ENCODE results near the gene GYPA.
"Not testable (repeated sequence)": the region's sequence is repeated elsewhere in the genome, so short reads cannot be mapped to it uniquely, and the experiment has no call there.

GYPA gene

GRCh38 chr4:144140594-144141295 lies at the start of gene GYPA:
TSS of gene GYPA (minus strand) at chr4:144140718. CDS start at chr4:144140635, 83 bp downstream.
- not testable (repeated sequence) for DNase-seq

DNA sequence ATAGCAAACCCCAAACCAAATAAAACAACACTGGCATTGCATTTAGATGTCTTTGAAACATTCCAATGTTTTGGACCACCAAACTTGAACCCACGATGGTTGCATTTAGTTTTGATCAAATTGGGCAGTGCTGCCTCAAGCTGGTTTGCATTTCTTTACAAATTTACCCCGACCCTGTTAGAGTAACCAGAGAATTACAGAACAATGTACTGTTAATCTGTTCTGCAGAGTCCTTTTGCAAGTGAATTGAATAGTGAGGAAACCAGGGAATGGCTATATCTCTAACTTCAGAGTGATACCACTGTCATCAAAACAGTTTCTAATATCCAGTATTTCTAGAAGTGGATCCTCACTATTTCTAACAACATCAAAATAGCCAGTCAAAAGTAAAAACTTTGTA lies 49.5 kb upstream of the GYPA start:
- no peak for DNase-seq

DNA sequence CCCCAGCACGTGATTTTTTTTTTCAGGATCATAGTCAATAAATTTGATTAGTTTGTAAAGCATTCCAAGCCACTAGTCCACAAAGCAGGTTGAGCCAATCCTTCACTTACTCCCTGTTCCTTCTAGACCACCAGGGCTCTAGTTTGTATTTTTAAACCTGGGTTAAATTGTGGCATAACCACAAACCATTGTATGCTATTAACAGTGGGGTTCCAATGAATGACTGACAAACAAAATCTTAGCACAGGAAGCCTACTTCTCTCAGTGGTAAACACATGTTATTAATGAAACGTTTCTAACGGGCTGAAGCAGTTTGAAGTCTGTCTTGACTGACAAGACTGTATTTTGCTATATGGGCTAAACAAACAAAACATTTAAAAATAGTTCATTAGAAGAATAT lies 48.6 kb upstream of the GYPA start:
- no peak for DNase-seq

- DNase-seq = no peak
Measured at GRCh38 chr4:144185086-144185485, 44.6 kb upstream of the GYPA start.

- DNase-seq = no peak
Measured at GRCh38 chr4:144183165-144183564, 42.6 kb upstream of the GYPA start.

GRCh38 chr4:144181391-144181790 lies 40.9 kb upstream of the GYPA start:
- DNase-seq = no peak

DNA sequence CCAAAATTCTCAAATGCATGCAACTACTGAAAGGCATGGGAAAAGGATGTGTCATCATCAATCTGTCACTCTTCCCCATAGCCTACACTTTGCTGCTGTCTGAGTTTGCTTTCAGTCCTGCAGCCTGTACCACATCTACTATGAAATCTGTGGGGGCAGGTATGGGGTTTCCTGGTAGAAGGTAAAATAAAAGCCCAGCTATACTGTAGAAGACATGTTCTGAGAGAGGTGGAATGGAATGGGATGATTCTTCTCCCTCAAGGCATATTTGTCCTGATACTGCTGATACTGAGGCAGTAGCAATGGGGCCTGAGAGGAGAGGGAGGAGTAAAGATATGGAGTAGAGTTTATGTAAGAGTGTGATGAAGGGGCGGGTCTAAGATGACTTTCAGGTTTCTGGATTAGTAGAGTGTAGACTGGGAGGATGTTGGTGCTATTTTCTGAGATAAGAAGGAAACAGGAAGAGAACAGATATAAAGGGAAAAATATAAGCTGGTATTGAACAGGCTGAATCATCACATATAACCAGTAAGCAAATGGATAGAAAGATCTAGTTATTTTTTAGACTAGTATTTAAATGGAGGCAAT lies 38.7 kb upstream of the GYPA start:
- peak; percentile 1 for DNase-seq

DNA sequence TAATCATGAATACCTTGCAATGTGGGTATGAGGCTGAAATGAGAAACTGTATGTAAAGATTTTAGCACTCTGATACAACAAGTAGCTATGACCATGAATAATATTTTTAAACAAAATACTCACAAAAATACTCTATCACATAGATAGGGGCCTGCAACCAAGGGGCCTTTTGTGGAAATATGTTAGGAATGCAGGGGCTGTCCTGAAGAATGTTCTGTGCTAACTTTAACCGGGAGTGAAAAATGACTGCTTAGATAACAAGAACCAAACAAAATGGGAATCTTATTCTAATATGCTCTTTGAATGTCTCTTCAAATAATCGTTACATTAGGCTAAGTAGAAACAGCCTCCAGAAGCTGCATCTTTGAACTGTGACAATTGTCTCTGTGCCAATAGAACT lies 37.9 kb upstream of the GYPA start:
- peak; percentile 7 for DNase-seq

DNA sequence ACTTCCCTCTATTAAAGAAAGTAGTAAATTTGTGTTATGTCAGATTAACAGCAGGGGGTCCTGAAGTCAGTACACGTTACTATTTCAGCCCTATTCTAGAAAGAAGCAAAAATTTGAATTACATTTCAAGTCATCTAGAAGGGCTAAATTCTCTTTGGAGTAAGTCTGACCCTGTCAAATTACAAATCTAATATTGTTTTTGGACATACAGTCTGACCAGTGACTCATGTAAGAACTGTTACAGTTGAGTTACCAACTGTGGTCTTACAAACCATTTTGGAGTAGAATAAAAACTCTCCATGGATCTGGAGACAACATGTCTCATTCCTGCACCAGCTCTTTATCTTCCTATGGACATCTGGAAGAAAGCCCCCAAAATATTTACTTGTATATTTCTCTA lies 36.0 kb upstream of the GYPA start:
- no peak for DNase-seq

- peak; percentile 59 for DNase-seq
Measured at GRCh38 chr4:144174401-144175067, 34.0 kb upstream of the GYPA start.

DNA sequence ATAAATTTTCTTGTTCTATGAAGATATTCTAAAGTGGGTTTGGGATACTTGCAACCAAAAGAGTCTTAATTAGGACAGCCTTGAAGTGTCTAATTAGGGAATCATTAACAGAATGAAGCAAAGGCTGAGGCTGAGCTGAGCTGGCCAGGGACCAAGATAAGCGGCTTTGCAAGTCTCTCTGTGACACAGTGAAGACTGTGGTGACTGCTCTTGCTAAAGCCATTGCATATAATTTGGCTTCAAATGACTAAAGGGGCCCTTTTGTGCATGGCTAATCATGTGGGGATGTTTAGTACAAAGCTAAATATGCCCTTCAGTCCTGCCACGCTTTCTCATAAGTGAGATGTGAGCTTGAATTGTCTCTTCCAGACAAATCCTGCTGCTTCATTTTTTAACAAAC lies 31.2 kb upstream of the GYPA start:
- no peak for DNase-seq

DNA sequence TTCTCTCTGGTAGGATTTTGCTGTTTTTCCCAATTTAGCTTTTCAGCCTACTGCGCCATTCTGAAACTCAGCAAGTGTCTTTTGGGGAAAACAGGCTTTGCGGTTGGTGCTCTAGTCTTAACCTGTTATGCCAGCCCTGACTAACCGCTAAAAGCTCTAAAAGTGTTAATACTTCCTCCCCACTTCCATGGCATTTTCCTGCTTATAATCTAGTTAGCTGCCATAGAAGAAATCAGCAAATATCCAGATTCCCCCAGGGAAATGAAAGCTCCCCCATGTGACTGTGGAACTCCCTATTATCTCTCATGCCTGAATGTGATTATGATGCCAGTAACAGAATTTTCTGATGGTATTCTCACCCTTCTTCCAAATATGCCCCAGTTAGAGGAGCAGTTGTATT lies 28.7 kb upstream of the GYPA start:
- DNase-seq = no peak

DNA sequence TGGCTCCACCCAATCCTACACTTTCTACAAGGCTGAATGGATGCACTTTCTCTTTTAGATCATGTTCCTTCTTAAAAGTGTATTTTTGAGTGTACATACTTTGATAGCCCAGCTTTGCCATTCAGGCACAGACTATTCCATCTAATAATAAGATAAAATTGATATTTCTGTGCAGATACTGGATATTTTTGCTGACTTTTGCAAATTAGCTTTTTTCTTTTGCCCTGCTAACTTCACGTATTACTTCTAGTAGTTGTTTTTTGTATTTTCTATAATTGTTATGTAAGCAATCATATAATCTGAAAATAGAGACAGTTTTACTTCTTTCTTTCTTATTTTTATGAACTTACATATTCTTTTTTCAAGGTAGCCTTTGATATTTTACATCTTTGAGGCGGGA lies 13.5 kb upstream of the GYPA start:
- DNase-seq = no peak

DNA sequence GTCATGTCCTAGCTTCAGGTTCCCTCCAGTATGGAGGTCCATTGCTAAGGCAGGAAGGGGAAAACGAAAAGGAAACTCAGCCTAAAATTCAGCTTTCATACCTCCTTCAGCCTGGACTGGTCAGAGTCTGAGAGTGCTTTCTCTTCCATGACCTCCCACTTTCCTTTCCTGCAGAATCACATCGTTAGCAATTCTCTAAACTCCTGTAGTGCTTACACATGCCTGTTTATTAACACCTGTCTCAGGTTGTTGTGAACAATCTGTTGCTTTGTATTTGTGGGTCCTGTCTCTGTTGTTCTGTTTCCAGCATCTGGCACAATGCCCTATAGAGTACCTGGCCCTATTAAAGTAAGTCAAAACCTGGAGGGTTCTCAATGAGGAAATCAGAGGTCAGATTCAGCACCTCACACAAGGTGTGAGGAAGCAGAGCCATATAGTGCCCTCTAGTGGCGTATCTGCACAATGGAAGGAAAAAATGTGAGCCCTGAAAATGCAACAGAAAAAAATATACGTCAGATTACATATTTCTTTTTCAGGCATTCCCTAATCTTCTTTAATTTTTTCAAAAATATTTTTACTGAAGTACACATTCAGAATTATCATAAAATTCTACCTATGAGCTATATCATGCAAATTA lies 2.3 kb upstream of the GYPA start:
- DNase-seq = peak; percentile 14

GRCh38 chr4:144141493-144141892 lies 975 bp upstream of the GYPA start:
- DNase-seq = no peak

- DNase-seq = not testable (repeated sequence)
Measured at GRCh38 chr4:144139991-144140390, 527 bp downstream of the GYPA start.

DNA sequence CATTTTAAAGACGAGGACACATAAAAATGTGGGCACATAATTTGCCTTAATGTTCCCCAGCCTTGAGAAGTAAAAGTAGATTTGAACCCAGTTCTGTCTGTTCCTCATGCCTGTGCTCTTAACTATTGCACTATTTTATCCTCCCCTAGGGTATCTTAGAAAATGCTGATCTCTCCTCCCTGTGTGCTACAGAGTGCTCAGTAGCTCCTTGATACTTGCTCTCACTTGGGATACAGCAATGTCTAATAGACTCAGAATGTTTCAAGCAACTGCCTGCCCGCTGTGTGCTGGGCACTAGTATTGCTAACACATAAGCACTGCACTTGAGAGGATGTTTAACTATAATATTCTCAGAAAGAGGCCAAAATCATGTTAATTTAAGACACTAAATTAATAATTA lies 971 bp downstream of the GYPA start:
- DNase-seq = not testable (repeated sequence)

GRCh38 chr4:144138239-144138638 lies 2.3 kb downstream of the GYPA start:
- not testable (repeated sequence) for DNase-seq

GRCh38 chr4:144137137-144137931 lies 3.2 kb downstream of the GYPA start:
- not testable (repeated sequence) for DNase-seq

GRCh38 chr4:144136189-144136588 lies 4.3 kb downstream of the GYPA start:
- not testable (repeated sequence) for DNase-seq

- not testable (repeated sequence) for DNase-seq
Measured at GRCh38 chr4:144130167-144130566, 10.4 kb downstream of the GYPA start.

DNA sequence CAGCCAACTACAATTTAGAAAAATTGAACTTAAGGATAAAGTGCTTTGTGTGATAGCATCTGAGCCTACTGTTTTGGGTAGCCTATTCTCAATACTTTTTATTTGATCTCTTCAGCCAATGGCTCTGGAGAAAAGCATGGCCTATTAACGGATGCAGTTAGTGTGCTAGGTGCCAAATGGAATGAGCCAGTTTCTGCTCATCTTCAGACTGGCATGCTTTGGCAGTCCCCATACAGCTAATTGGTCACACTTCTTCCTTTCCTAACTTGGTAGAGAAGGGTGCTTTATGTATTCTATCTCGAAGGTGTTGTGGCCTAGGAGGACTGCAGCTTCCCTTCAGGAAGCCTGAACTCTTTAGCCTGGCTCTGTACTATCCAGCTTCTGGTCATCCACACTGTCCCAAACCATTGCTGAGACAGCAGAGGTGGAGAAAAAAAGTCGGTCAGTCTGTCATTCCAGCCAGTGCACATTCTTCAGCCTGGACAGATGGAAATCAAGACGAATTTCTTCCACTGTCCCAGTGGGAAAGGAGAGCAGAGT lies 11.1 kb downstream of the GYPA start:
- DNase-seq = not testable (repeated sequence)
